Stimulated activated CD4-positive, alpha-beta T cell treated with anti-CD3 and anti-CD28 coated beads, Interleukin-4, amount 100 ng/mL, for 48 hours (primary cell): ENCODE results near the gene DET1.
"Not testable (repeated sequence)": the region's sequence is repeated elsewhere in the genome, so short reads cannot be mapped to it uniquely, and the experiment has no call there.

Experiments
- DNase-seq, 2 donors: peaks; one replicate each; pipeline ENCODE4 v3.0.0-alpha.2; 2020; ENCODE audit warnings: low read depth in 2 of 2

DET1 gene

GRCh38 chr15:88540350-88540749, 6.1 kb downstream of the DET1 start:
- DNase-seq, result not testable (repeated sequence)

DNA sequence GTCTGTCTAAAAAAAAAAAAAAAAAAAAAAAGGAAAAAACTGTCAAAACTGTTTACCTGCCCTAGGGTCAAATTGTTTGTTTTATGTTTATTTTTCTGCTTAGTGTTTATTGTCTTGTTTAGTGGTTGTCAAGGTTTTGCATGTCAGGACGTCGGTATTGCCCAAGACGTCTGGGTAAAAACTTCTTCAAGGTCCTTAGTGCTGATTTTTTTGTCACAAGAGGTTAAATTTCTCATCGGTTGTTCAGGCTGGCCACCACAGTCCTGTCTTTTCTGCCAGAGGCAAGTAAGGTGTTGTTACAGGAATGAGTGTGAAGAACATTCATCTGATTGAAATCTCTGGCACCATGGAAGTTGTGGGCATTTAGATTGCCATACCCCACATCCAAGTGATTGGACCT, 7.0 kb downstream of the DET1 start:
- DNase-seq, result no peak

DNA sequence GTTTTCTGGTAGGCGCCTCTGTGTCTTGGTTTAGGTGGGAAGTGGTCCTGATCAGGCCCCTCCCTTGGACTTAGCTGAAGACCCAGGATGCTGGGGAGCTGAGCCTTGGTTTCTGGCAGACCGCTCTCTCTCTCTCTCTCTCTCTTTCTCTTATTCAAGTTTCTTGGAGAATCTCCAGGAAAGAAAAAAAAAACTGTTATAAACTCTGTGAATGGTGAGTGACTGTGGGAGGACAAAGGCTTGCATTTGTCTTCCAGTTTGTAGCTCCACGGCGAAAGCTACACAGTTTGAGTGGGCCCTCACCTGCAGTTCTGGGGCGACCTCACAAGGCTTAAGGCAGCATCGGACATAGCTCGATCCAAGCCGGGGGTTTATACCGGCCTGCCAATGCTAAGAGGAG, 7.5 kb downstream of the DET1 start:
- DNase-seq, result no peak

DNA sequence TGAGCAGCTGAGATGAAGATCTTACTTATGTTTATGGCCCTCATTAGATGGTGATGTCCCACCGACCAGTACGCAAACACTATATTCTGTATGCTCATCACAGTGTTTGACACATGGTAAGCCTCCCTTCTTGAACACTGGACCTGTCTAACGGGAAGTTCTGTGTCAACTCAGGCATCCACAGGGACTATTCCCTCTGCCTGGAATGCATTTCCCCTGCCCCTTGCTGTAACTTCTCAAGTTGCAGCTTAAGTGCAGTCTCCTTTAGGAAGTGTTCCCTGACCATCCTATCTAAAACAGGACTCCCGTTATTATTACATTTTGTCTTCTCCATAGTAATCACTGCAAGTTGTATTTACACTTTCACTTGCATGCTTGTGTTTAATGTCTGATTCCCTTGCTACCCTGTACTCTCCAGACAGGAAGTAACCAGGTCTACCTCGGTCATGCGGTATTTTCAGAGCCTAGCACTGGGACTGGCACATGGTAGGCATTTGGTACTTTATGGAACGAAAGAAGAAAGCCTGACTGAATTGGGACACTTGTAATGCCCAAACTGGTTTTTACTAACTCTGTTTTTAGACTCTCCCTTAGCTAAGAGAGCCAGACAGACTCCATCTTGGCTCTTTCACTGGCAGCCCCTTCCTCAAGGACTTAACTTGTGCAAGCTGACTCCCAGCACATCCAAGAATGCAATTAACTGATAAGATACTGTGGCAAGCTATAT, 8.7 kb downstream of the DET1 start:
- no peak for DNase-seq

GRCh38 chr15:88535607-88536313, 10.7 kb downstream of the DET1 start:
- DNase-seq, result no peak

DNA sequence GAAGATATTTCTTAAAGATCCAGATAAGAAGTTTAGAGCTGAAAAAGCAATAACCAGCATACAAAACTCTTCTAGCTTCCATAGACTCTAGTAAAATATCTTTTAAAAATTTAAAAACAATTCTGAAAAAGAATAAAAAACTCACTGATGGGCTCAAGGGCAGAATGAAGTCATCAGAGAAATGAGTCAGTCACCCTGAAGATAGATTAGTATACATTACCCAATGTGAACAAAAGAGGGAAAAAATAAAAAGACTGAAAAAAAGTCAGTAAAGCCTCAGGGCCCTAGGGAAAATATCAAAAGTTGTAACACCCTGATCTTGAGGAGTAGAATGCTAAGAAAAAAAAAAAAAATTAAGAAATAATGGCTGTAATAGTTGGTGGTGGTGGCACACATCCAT, 11.4 kb downstream of the DET1 start:
- DNase-seq, result no peak

DNA sequence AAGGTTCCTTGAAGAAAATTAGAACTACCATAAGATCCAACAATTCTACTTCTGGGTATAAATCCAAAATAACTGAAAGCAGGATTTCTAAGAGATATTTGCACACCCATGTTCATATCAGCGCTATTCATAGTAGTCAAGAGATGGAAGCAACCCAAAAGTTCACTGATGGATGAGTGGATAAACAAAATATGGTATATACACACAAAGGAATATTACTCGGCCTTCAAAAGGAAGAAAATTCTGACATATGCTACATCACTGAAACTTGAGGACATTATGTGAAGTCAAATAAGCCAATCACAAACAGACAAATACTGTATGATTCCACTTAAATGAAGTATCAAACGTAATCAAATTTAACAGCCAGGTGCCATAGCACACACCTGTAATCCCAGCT, 13.1 kb downstream of the DET1 start:
- no peak for DNase-seq

DNA sequence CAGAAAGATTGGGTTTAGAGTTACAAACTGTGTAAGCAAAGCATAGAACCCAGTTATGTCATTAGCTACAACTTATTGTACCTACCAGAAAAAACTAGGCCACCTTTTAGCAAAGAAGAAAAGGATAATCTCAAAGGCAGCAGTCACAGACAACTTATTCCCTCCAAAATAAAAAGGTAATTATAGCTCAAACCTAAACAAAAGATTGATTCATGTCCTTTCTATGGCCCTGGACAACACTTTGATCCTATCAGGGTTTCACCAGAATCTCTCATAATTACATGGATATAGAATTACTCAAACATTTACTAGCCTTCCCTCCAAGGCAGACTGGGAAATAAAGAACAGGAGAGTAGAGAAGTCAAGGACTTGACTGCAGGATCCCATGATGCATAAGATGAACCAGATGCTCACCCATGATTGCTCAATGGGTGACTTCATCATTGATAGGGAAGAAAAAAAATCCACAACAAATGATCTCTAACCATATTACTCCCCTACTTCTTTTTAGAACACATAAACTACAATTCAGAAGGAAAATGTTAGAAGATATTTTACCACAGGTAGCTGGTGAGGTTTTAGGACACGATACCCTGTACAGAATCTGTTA, 17.4 kb downstream of the DET1 start:
- DNase-seq, result no peak

DNA sequence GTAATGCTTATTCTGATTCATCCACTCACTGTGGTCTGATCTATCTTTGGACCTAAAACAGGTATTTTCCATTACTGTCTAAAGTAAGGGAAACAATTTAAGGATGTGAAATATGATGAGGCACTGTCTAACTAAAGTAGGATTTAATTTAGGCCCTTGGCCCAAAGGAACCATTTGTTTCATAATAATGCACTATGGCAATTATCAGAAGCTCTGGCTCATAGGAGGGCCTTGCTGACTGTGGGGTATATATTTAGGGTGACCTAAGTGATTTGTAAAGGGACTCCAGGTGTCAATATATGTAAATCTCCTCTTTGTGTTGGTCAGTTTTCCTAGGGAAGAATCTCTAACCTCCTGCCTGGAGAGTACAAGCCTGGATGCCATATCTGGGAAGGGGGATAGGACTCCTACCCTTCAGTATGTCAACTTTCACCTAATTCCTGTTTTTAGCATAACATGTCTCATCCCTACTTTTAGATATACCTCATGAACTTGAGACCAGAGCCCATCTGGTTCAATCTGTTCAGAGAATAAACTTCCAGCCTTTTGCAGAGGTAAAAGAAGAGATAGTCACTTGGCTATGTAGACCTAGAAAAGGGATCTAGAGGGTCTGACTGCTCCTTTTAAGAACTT, 20.1 kb downstream of the DET1 start:
- no peak for DNase-seq

- DNase-seq, result no peak
These were observed 21.1 kb downstream of the DET1 start for GRCh38 chr15:88525418-88525817.

DNA sequence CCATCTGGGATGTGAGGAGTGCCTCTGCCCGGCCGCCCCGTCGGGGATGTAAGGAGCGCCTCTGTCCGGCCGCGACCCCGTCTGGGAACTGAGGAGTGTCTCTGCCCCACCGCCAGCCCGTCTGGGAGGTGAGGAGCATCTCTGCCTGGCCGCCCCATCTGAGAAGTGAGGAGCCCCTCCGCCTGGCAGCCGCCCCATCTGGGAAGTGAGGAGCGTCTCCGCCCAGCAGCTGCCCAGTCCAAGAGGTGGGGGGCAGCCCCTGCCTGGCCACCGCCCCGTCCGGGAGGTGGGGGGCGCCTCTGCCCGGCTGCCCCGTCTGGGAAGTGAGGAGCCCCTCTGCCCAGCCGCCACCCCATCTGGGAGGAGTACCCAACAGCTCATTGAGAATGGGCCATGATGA, 22.4 kb downstream of the DET1 start:
- not testable (repeated sequence) for DNase-seq

- DNase-seq, result no peak
These were observed 27.6 kb downstream of the DET1 start for GRCh38 chr15:88518903-88519302.

- DNase-seq, result no peak
These were observed 33.3 kb downstream of the DET1 start for GRCh38 chr15:88513195-88513594.

- no peak for DNase-seq
These were observed 33.9 kb downstream of the DET1 start for GRCh38 chr15:88512601-88513000.

GRCh38 chr15:88512078-88512477, 34.4 kb downstream of the DET1 start:
- no peak for DNase-seq

DNA sequence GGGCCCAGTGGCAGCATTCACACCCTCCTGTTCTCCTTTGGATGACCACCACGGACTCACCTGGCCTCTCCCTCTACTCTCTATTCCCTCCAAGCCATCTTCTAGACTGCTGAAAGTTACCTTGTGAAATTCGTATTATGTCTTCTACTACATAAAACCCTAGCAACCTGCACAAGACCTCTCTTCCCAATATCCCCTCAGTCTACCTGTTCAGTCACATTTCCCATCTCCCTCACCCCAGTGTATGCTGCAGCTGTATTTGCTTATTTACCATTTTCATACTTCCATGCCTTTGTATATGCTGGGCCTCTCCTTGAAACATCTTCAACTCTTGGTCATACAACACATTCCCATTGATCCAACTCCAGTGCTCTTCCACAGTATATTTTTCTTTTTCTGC, 35.3 kb downstream of the DET1 start:
- no peak for DNase-seq

- no peak for DNase-seq
These were observed 36.5 kb downstream of the DET1 start for GRCh38 chr15:88509964-88510363.

DNA sequence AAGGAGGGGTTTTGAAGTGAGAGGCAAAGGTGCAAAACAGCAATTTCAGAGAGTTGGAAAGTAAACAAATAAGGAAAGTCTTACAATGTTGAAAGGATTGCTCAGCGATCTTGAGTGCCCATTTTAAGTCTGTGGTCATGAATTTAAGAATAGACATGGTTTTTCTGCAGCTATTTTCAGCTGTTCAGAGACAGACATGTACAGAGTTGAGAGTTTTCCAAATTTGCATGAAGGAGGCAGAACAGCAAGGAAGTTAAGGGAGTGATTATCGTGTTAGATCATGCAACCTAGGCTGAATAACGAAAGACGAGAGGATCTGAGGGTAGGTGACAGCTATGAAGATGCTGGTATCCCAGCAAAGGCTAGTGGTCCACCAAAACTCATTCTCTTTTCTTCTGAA, 37.2 kb downstream of the DET1 start:
- DNase-seq, result no peak

DNA sequence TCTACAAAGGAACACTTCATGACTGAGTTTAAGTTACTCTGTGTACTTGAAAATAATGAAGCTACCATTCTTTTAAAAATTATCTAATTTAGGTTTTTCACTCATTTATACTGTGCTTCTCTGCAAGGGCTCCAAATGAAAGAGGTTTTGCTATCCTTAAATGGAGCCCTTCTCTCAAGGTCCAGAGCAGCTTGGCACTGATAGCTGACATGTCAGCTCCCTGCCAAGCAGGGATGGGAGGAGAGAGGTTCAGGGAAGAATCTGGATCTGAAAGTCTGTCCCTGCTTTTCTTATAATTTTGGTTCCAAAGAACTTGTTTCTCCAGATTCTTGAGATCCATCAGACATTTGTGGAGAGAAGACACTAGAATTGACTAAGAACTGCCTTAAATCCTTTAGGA, 39.9 kb downstream of the DET1 start:
- DNase-seq, result no peak

- no peak for DNase-seq
These were observed 40.8 kb downstream of the DET1 start for GRCh38 chr15:88505721-88506120.

- no peak for DNase-seq
These were observed 42.0 kb downstream of the DET1 start for GRCh38 chr15:88504445-88504844.

DNA sequence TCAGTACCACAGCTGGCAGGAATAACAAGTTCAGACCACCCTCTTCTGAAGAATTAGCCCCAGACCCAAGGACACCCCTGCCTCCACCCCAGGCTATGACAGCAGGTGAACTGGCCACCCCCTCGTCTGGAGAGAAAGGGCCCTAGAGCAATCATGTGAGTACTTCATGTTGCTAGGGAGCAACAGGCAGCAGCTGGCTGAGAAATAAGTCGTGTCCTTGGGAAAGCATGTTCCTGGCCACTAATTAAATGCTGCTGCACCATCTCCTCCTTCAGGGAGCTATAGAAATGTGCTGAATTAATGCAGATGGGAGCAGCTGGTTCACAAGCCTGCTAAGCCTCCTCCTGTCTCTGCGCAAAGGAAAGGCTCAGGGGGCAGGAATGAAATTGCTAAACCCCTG, 47.5 kb downstream of the DET1 start:
- DNase-seq, result no peak
